HuH-7 (cell line): ENCODE results near the gene ANKRD33B.
"Not testable (repeated sequence)": the region's sequence is repeated elsewhere in the genome, so short reads cannot be mapped to it uniquely, and the experiment has no call there.

Experiments
- DNase-seq: peaks from one replicate; pipeline ENCODE4 v3.0.0; 2011; ENCODE audit warnings: low spot score

Gene ANKRD33B

GRCh38 chr5:10559151-10559550 lies 4.7 kb upstream of the ANKRD33B start:
- DNase-seq, result no peak

DNA sequence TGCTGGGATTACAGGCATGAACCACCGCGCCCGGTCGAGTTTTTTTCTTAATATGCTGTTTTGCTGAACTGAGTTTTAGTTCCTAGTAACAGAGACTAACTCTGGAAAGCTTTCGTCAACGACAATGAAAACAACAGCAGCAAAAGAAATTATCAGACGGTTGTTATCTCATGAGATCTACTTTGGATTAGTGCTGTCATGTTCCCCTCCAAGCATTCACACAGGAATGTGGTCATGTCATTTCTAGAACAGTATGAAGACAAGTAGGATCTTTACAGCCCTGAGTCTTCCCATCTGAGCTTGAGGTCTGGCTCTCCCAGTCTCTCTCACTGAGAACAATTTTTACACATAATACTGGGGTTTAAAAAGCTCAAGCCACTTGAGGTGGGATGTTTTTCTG lies 4.0 kb upstream of the ANKRD33B start:
- no peak for DNase-seq

GRCh38 chr5:10562201-10563109 lies 1.4 kb upstream of the ANKRD33B start:
- no peak for DNase-seq

DNA sequence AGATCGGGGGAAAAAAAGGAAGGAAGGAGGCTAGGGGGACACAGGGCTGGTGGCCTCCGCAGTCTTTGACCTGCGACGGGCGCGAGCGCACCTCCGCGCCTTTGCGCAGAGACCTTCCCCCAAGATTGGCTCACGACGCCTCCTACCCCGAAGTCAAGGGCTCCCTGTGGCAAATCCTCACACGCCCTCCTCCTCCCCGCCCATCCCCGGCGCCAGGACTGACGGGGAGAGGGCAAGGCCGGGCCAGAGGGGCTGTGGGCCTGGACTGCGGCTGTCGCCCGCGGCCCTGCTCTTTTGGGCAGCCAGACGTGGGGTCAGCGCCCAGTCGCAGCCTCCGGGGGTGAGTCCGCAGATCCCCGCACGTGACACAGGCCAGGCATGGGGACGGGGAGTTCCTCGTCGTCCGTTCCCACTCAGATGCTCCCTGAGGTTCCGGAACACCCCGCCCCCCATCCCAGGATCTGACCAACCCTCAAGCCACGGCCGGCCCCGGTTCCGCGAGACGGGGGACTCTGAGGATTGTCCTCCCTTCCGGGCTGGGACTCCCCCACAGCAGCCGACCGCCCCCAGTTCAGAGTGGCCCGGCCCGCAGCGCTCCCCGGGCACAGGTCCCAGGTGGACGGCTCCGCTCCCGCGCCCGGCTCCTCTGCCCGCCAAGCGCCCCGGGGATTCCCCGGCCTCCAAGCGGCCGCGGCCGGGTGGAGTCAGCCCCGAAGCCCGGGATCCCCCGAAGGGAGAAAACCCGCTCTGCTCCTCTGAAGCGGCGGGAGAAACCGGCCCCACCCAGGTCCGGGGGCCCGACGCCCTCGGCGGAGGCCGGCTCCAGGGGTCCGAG lies 543 bp upstream of the ANKRD33B start:
- no peak for DNase-seq

DNA sequence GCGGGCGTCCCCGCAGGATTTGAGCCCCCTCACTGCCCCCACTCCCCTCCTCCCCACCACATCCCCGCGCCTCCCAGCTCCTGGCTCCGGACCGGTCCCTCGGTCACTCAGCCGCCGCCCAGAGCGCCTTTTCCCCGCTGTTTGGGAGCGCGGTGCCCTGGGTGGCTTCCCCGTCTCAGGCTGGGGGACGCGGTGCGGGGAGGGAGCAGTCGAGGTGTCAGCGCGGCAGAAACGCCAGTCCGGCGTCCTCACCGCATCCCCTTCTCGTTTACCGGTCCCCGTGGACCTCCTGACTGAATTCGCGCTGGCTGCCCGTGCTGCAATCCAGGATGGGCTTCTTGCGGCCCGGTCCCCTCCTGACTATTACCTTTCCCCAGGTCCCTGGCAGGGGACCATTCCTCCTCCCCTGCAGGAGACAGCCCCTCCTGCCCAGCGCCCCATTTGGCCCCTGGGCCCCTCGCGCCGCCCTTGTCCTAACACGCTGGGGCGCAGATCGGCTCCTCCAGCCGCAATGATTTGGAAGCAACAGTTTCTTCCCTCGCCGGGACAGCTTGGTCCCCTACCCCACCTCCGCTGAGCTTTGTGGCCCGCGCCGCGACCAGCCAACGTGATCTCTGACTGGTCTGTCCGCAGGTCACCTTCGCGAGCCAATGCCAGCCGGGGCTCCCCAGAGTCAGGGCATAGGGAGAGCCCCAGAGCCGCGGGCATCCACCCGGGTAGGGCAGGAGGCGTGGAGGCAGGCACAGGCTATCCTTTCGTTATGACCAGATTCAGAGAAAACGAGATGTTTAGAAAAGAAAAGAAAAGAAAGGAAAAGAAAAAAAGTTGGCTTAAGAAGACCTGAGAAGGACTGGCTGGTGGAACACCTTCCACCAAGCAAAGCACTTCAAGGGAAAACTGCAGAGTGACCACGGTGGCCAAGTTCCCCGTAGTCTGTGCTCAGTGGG lies 1.2 kb downstream of the ANKRD33B start:
- no peak for DNase-seq

DNA sequence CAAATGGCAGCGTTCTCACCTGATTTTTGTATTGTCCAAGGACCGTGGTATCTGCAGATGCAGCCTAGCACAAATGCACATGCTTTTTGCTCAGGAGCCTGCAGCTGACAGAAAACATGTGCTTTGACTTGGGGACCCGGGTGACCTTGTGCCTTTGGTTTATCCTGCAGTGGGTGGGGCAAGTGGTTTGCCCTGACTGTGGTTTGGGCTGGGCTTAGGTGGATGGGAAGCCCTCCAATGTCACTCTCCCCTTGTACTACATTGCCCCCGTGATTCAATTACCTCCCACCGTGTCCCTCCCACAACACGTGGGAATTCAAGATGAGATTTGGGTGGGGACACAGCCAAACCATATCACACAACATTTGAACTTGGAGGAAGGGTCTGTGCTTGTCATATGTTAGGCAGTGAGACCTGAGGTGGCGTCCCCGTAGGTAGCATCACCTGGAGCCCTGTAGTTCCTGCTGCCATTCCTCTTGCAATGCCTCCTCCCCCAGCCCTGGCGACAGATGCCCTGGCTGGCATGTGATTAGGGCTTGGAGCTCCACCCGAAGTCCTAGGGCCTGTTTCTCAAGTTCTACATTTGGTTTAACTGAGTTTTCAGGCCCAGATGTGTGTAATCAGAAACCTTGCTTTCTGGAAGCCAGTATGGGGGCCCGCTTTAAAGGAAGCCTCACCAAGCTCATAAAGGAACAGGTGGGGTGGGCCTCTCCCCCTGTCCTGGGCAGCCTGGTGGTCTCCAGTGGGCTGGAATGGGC lies 2.1 kb downstream of the ANKRD33B start:
- DNase-seq, result no peak

GRCh38 chr5:10566543-10567068 lies 2.7 kb downstream of the ANKRD33B start:
- DNase-seq, result no peak

- no peak for DNase-seq
Observed at GRCh38 chr5:10567121-10567591, 3.3 kb downstream of the ANKRD33B start.

DNA sequence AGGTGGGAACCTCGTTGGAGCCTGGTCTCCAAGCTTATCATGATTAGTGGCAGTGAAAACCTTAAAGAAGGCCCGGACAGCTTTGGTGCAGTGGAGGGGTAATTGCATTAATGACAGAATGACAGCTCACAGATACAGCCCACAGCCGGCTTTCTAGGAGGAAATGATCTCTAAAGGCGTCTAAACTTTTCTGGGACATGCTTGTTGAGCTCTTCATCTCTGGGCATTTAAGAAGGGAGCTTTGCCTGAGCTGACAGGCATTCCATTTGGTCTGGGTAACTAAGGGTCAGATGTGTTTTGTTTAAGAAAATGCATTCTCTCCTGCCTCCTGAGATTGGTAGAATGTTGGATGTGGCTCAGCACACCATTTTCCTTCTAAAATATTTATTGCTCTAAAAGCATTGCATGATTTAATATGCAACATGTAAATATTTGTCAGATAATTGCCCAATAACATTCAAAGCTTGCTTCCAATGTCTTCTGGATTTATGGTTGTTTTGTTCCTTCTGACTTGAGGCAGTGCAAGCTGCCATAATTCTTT lies 4.0 kb downstream of the ANKRD33B start:
- no peak for DNase-seq

- DNase-seq, result not testable (repeated sequence)
Observed at GRCh38 chr5:10570540-10570939, 6.7 kb downstream of the ANKRD33B start.

GRCh38 chr5:10572451-10572850 lies 8.6 kb downstream of the ANKRD33B start:
- DNase-seq, result no peak

GRCh38 chr5:10573487-10574145 lies 9.7 kb downstream of the ANKRD33B start:
- DNase-seq, result no peak

- DNase-seq, result not testable (repeated sequence)
Observed at GRCh38 chr5:10574879-10575278, 11.0 kb downstream of the ANKRD33B start.

DNA sequence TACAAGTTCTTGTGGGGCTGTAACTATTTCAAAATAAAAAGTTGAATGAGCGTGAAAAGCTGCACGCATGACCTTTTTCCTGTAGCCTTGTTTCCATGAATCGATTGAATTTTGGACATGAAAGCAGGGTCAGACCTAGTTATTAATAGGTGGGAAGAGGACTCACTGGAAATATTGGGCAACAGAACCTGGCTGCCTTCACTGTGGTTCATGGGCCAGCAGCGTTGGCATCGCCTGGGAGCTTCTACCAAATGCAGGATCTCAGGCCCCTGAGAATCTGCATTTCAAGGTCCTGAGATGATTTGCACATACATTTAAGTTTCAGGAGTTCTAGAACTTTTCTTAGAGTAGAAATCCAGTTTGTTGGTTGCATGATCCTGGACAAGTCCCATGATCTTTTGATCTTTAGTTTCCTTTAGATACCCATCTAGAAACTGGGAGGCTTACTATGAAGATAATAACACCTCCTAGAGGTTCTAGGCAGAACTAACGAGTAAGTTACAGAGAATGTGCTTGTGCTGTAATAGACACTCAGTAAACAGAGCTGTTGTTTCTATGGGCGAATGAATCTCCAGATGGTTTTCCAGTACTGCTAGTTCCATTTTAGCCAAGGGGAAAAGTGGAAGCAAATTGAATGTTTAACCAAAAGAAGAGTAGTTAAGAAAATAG lies 12.4 kb downstream of the ANKRD33B start:
- no peak for DNase-seq

DNA sequence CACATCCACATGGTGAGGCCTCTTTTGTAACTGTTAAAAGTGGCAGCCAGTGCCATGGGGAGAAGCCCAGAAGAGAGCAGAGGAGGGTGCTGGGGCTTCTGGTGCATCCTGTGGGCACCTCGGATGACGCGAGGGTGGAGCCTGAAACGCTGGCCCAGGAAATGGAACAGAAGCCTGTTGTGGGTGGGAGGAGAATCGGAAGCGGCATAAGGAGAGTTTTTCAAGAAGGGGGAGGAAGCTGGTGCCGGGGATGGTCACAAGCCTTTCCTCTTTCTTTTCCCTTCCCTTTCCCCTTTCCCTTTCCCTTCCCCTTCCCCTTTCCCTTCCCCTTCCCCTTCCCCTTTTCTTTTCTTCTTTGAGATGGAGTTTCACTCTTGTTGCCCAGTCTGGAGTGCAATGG lies 12.9 kb downstream of the ANKRD33B start:
- DNase-seq, result no peak

GRCh38 chr5:10577371-10578292 lies 13.8 kb downstream of the ANKRD33B start:
- DNase-seq, result no peak

DNA sequence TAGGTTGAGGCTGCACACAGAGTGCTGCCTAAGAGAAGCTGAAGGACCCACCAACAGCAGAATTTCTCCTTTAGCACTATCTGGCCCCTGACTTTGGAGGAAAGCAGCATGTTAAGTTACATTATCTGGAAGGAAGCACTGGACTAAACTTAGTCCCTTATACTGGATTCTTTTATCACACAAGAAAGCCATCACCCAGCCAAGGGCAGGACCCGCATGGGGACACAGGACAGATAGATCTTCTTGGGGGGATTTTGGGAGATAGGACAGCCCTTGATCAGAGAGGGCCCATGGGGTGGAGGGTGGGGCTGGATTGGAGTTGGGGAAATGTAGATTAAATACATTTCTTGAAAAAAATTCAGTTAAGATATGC lies 14.4 kb downstream of the ANKRD33B start:
- no peak for DNase-seq

- DNase-seq, result no peak
Observed at GRCh38 chr5:10578869-10579268, 15.0 kb downstream of the ANKRD33B start.
